NCI-H345 (cell line): ENCODE measurements around the gene ZNF597.

Experiments used
- DNase-seq: peaks from one replicate; lab custom pipeline; 2025; lab: John Stamatoyannopoulos, UW

Gene ZNF597, protein sequence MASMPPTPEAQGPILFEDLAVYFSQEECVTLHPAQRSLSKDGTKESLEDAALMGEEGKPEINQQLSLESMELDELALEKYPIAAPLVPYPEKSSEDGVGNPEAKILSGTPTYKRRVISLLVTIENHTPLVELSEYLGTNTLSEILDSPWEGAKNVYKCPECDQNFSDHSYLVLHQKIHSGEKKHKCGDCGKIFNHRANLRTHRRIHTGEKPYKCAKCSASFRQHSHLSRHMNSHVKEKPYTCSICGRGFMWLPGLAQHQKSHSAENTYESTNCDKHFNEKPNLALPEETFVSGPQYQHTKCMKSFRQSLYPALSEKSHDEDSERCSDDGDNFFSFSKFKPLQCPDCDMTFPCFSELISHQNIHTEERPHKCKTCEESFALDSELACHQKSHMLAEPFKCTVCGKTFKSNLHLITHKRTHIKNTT

GRCh38 chr16:3443108-3444031 is at the start of gene ZNF597, which contains the start of gene NAA60:
TSS of gene ZNF597 (minus strand) at chr16:3443504. CDS start at chr16:3443153, 351 bp downstream.
TSS of gene NAA60 (plus strand) at chr16:3443680. CDS start at chr16:3476228, 32,548 bp downstream.
- DNase-seq, result peak; percentile 84

DNA sequence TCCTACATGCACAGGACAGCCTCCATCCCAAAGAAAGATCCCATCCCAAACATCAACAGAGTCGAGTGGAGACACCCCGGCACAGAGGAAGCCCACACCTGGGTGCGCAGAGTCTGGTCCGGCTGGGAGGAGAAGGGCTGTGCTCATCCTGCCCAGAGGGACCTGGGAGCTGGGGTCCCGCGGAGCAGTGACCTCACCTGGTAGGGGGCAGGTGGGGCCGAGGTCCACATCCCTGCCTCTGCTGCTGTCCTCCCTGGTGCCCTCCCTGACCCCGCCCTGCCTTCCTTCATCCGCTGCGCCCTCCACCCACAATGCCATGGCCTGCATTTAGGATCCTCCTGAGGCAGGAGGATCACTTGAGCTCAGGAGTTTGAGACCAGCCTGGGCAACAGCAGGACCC is 49.1 kb upstream of the ZNF597 start:
- no peak for DNase-seq

GRCh38 chr16:3490911-3491629 is 47.8 kb upstream of the ZNF597 start:
- DNase-seq, result peak; percentile 62

GRCh38 chr16:3488801-3489200 is 45.5 kb upstream of the ZNF597 start:
- DNase-seq, result no peak

DNA sequence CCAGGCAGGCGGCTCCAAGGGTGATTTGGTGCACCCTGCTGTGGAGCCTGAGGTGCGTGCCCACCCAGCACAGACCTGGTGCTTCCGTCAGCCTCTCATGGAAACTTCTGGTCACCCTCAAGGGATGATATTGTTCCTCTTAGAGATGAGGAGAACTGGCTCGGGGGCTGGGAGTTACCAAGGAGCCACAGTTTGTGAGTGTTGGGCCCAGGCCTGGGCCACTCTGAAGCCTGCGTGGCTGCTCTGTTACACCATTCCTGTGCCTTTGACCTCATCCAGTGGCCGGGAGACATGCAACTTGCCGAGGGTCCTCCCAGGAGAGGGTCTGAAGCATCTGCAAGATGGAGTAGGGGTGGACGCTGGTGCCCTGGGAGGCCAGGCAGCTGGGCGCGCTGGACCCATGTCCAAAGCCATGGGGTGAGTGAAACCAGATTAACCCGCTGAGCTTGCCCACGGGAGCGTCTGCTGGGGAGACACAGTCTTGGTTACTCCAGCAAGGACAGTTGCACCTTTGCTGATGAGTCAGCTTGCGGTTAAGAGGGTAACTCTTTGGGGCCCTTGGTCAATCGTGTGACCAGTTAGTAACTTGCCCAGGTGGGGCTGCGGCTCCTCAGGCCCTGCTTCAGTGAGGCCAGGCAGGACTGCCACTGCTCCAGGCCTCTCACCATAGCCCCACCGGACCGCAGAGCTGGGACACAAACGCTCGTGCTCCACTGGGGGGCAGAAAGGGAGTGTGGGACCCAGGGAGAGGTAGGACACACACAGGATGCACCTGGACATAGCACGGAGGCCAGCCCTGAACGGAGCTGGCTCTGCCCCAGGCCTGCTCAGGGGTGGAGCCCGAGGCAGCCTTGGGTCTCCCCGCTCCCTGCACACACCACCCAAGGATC is 44.5 kb upstream of the ZNF597 start:
- no peak for DNase-seq

- DNase-seq, result no peak
These were observed 43.4 kb upstream of the ZNF597 start for GRCh38 chr16:3486506-3487215.

GRCh38 chr16:3485821-3486505 is 42.7 kb upstream of the ZNF597 start:
- no peak for DNase-seq

- no peak for DNase-seq
These were observed 41.9 kb upstream of the ZNF597 start for GRCh38 chr16:3485097-3485745.

DNA sequence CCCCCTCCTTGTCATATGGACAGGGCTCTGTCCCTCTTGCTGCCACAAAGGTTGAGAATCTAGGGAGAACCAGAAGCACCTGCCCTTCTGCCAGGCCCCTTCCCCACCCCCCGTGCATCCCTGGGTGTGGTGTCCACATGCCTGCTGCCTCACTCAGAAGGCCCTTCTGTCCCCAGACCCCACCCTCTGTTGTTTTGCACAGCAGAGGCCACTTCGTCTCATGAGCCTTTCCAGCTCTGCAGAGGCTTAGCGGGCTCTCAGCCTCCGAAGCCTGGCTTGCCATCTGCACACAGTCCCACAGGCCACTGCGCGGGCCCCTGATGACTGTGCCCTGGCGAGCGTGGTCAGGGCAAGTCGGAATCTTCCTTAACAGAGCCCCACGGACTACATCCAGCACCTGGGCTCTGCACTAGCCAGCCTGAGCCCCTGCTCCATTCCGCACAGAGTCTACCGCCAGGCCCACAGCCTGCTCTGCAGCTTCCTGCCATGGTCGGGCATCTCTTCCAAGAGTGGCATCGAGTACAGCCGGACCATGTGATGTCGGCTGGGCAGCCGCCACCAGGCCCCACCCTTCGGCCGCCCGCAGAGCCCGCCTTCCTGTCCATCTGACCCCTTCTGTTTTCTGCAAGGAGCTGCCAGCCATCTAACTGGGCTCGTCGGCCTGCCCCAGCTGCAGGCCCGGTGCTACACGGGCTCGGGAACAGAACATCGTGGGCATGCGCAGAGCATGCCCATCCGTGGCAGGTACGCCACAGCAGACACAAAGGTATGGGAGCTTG is 41.2 kb upstream of the ZNF597 start:
- DNase-seq, result no peak

- no peak for DNase-seq
These were observed 39.4 kb upstream of the ZNF597 start for GRCh38 chr16:3482659-3483241.

- no peak for DNase-seq
These were observed 38.7 kb upstream of the ZNF597 start for GRCh38 chr16:3481696-3482658.

- DNase-seq, result no peak
These were observed 37.8 kb upstream of the ZNF597 start for GRCh38 chr16:3480901-3481695.

DNA sequence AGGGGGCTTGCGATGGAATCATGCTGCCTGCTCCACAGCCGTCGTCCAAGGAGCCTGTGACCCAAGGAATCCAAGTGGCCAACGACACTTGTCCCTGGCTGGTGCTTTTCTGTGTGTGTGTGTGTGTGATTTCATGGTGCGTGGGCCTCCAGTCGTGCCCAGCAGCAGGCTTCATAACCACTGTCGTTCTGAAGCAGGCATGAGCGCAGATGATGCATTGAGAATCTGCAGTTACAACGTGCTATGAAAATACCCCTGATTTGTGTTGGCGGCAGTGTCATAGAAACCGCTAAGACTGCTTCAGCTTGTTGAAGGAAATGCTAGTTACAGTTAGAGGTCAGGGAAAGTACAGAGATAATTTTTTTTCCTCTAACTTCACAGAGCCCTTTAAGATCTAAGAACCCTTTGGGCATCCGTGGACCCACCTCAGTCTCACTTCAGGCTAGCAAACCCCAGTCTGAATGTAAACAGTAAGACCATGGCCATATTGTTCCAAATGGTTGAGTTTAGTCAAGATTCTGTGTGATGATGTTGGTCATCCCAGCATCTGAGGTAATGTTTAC is 36.4 kb upstream of the ZNF597 start:
- no peak for DNase-seq

DNA sequence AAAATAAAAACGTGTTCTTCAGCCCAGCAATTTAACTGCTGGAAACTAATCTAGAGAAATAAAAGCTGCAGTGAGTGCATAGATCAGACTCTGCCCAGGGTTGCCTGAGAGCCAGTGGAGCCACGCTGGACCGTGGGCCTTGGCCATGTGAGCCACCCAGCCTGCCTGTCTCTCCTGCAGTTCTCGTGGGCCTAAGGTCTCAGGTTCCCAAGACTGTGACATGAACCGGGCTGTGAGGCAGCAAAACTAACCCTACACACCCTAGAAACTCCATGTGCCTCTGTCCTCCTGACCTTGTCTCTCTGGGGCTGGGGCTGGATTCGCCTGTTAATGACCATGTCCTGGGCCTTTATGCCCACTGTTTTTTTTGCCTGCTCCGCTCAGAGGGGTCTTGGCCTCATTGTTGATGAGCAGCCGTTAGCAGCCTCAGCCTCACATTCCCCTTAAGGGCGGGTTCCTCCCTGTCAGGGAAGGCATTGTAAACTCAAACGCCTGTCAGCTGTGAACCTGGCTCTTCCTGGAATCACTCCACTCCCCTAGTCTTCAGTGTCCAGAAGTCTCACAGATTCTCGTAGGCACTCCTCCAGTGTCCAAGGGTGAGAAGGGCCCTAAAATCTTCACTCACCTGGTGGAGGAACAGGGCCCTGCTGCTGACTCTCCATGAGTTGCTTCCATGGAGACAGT is 35.1 kb upstream of the ZNF597 start:
- DNase-seq, result no peak

DNA sequence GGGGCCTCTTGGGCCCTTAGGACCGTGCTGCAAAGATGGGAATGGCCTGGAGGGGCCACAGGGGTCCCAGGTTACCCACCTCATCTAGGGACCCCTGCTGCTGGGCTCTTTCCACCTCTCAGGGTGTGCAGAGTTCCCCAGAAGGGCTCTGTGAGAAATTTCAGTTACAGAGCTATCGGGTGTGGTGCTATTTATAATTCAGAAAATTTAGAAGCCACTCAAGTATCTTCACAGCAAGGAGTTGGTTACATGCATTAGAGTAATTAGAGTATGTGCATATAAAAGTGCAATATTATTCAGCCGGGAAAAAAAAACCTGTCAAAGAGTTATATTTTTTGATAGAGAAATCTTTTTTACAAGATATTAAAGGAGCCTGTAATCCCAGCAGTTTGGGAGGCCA is 33.1 kb upstream of the ZNF597 start:
- DNase-seq, result no peak
